Spleen (tissue), 11 donors: Measurements from ENCODE around the gene HEATR3. TPM values are rescaled to one million over a fixed set of nuclear protein-coding genes. Genes with fewer than 3 reads are reported as not detected.
A peak's percentile ranks its signal among the peaks of the same experiment; 100 is the strongest.

Experiments
- DNase-seq: peaks from one replicate; pipeline ENCODE4 v3.0.0-alpha.2; 2020
- H3K27ac ChIP-seq, 8 donors: fragments of 200-600 bp; sonication (generic) in 7 of 8; 1 replicate in 4 of 8; 2 replicates in 4 of 8; pipeline versions ENCODE4 v1.5.0 to v1.8.0; 2016 to 2021; ENCODE audit warnings: inconsistent platforms in 4 of 8, mild to moderate bottlenecking in 4 of 8, moderate library complexity in 1 of 8
- H3K27me3 ChIP-seq, 7 donors: fragments of 200-600 bp; sonication (generic) in 6 of 7; replicated peaks in 1 of 7; 1 replicate in 4 of 7; 2 replicates in 3 of 7; pipeline versions ENCODE4 v1.5.0 to v1.8.0; 2016 to 2021; ENCODE audit warnings: inconsistent platforms in 3 of 7, mild to moderate bottlenecking in 1 of 7
- H3K36me3 ChIP-seq, 6 donors: fragments of 200-600 bp; sonication (generic) in 5 of 6; 1 replicate in 4 of 6; 2 replicates in 2 of 6; pipeline versions ENCODE4 v1.5.0 to v1.8.0; 2016 to 2021; ENCODE audit warnings: inconsistent platforms in 2 of 6
- H3K4me1 ChIP-seq, 6 donors: fragments of 200-600 bp; sonication (generic) in 5 of 6; 1 replicate in 3 of 6; 2 replicates in 3 of 6; pipeline versions ENCODE4 v1.5.0 to v1.8.0; 2016 to 2021; ENCODE audit warnings: inconsistent platforms in 3 of 6
- H3K4me3 ChIP-seq, 8 donors: fragments of 200-600 bp; sonication (generic) in 7 of 8; 1 replicate in 4 of 8; 2 replicates in 4 of 8; pipeline versions ENCODE4 v1.5.0 to v1.8.0; 2016 to 2021; ENCODE audit warnings: inconsistent platforms in 4 of 8, mild to moderate bottlenecking in 4 of 8, moderate library complexity in 2 of 8
- H3K9me3 ChIP-seq, 8 donors: fragments of 200-600 bp; sonication (generic) in 7 of 8; 1 replicate in 4 of 8; 2 replicates in 4 of 8; pipeline versions ENCODE4 v1.5.0 to v1.8.0; 2016 to 2021; ENCODE audit warnings: inconsistent platforms in 4 of 8
- CTCF ChIP-seq, 11 experiments: fragments of 200-600 bp in 7 of 11; fragments of 450-650 bp in 4 of 11; sonication (generic) in 4 of 11; IDR thresholded peaks in 8 of 11; conservative IDR thresholded peaks in 3 of 11; 1 replicate in 7 of 11; 2 replicates in 4 of 11; pipeline versions ENCODE4 v1.4.0 to v1.8.0; 2016 to 2021; ENCODE audit warnings: antibody characterized with exemption in 11 of 11, inconsistent platforms in 4 of 11, mild to moderate bottlenecking in 1 of 11
- POLR2A ChIP-seq, 3 donors: fragments of 450-650 bp; IDR thresholded peaks; one replicate each; pipeline ENCODE4 v1.5.1; 2017; ENCODE audit warnings: antibody characterized with exemption in 3 of 3, mild to moderate bottlenecking in 1 of 3
- POLR2AphosphoS5 ChIP-seq, 3 donors: sonication (generic); formaldehyde crosslinking; IDR thresholded peaks; one replicate each; pipeline ENCODE4 v1.5.1; 2017; ENCODE audit warnings: antibody characterized with exemption in 3 of 3
- WGBS, 5 donors: extraction: QIAGEN DNeasy Blood & Tissue Kit in 3 of 5; methylation state at CpG; one replicate each; pipeline versions ENCODE4 v1.1.5 to v1.1.7; 2013 to 2018; 5-methylcytosine and 5-hydroxymethylcytosine counted together
- intact Hi-C: fragments of 100-400 bp; cut with DNase I; formaldehyde crosslinking; loops from one replicate; pipeline ENCODE4 v1.15.0; 2023; ENCODE audit warnings: low total_unique reads
- polyA plus RNA-seq, 3 donors: library from polyadenylated mRNA; stranded (reverse); fragments of 200-250 nt; gene quantifications; one replicate each; pipeline ENCODE4 v1.2.1, GENCODE V29; 2013
- total RNA-seq, 7 donors: library from RNA; depleted of rRNA in 3 of 7; stranded (reverse); fragments of >200 nt in 3 of 7; fragmentation: NEBNext Ultra II Directional in 4 of 7; extraction: Animal tissue kit (Norgen Biotek cat#: 25700) in 4 of 7; gene quantifications; one replicate each; pipeline versions ENCODE4 v1.1.0 to v1.2.1, GENCODE V29; 2016 to 2021
- donor health status: healthy with polysubstance abuse.
- donor health status: DM: no; HTN: no; CAD: no; lungs with moderate emphysema.
- donor health status: DM: no; HTN: no; CAD: no.
- donor health status: Bipolar disorder and iron deficiency.
- donor health status: healthy.
- donor health status: DM: no; HTN: no; CAD: no.
- donor health status: DM: yes; HTN: yes; CAD: no.

Gene HEATR3
- total and polyA plus RNA-seq, 10 donors = 8.3 to 40.8 (median 23.6) TPM

GRCh38 chr16:50144211-50144610 is 78.4 kb downstream of the HEATR3 start:
- WGBS, 5 donors = 80 to 91% (median 86%) methylated on average over 2 of the region's 2 CpGs
- no peak for DNase-seq
- H3K4me3 ChIP-seq = no peak overlapping the region
- intact Hi-C loops = no loop called here
- H3K9me3 ChIP-seq = no peaks in the 10 kb centered on the region
- H3K27me3 ChIP-seq = no peaks in the 10 kb centered on the region
- H3K4me1 ChIP-seq = no peaks in the 10 kb centered on the region
- no peaks in the 10 kb centered on the region for H3K36me3 ChIP-seq
- TF ChIP-seq CTCF (IDR thresholded peaks at IDR 0.05 in 8 of 11, conservative IDR thresholded peaks at IDR 0.05 in 3 of 11) (no peak), POLR2AphosphoS5 (IDR thresholded peaks at IDR 0.05) (no peak), POLR2A (IDR thresholded peaks at IDR 0.05) (no peak)
- no peak overlapping the region for H3K27ac ChIP-seq

GRCh38 chr16:50146479-50147435 is 81.0 kb downstream of the HEATR3 start:
- 85 to 91% (median 88%) methylated on average over 9 of the region's 9 CpGs for WGBS, 5 donors
- no peaks in the 10 kb centered on the region for H3K9me3 ChIP-seq
- H3K4me3 ChIP-seq = no peak overlapping the region
- TF ChIP-seq CTCF (IDR thresholded peaks at IDR 0.05 in 8 of 11, conservative IDR thresholded peaks at IDR 0.05 in 3 of 11) (no peak), POLR2AphosphoS5 (IDR thresholded peaks at IDR 0.05) (no peak), POLR2A (IDR thresholded peaks at IDR 0.05) (no peak)
- H3K4me1 ChIP-seq = peaks cover 0 to 6% (median 2%) of the 10 kb centered on the region in 6 donors
- intact Hi-C loops = no loop called here
- H3K27ac ChIP-seq = no peak overlapping the region
- no peaks in the 10 kb centered on the region for H3K36me3 ChIP-seq
- no peaks in the 10 kb centered on the region for H3K27me3 ChIP-seq
- DNase-seq = no peak

GRCh38 chr16:50151322-50151721 is 85.6 kb downstream of the HEATR3 start:
- WGBS, 5 donors = 88 to 95% (median 90%) methylated on average over 5 of the region's 5 CpGs

More at GRCh38 chr16:50151322-50151721, 85.6 kb downstream of the HEATR3 start:
- intact Hi-C loops = loop anchor here (5.0 kb wide), 1 partner anchor 56 kb away; no protein-coding TSS in a partner anchor
- Histone ChIP-seq H3K27me3 (no peaks in the 10 kb centered on the region), H3K4me3 (no peak overlapping the region), H3K9me3 (no peaks in the 10 kb centered on the region), H3K4me1 (peaks cover 16 to 37% (median 30%) of the 10 kb centered on the region in 6 donors), H3K27ac (peak overlapping the region in 1 of 8 donors; percentile 99), H3K36me3 (no peaks in the 10 kb centered on the region)
- DNase-seq = no peak
- TF ChIP-seq CTCF (IDR thresholded peaks at IDR 0.05 in 8 of 11, conservative IDR thresholded peaks at IDR 0.05 in 3 of 11) (no peak), POLR2AphosphoS5 (IDR thresholded peaks at IDR 0.05) (no peak), POLR2A (IDR thresholded peaks at IDR 0.05) (no peak)
